Tibial artery (tissue), 4 donors: ENCODE measurements around the gene EXOSC6.
"Not testable (repeated sequence)": the region's sequence is repeated elsewhere in the genome, so short reads cannot be mapped to it uniquely, and the experiment has no call there.

Experiments used
- DNase-seq, 2 donors: peaks; one replicate each; pipeline ENCODE4 v3.0.0-alpha.2; 2019
- H3K27ac ChIP-seq, 2 donors: fragments of 200-600 bp; sonication (generic) in 1 of 2; 1 replicate in 1 of 2; 2 replicates in 1 of 2; pipeline ENCODE4 v1.5.1; 2018 to 2019; ENCODE audit warnings: mild to moderate bottlenecking in 1 of 2
- H3K27me3 ChIP-seq, 2 donors: fragments of 200-600 bp; sonication (generic) in 1 of 2; one replicate each; pipeline versions ENCODE4 v1.5.1 to v1.6.0; 2016 to 2019
- H3K36me3 ChIP-seq, 3 donors: fragments of 200-600 bp; sonication (generic) in 2 of 3; one replicate each; pipeline ENCODE4 v1.5.1; 2016 to 2019; ENCODE audit warnings: mild to moderate bottlenecking in 2 of 3
- H3K4me1 ChIP-seq, 4 donors: fragments of 200-600 bp; sonication (generic) in 2 of 4; 1 replicate in 3 of 4; 2 replicates in 1 of 4; pipeline ENCODE4 v1.5.1; 2016 to 2019
- H3K4me3 ChIP-seq, 2 donors: fragments of 200-600 bp; sonication (generic) in 1 of 2; 1 replicate in 1 of 2; 2 replicates in 1 of 2; pipeline ENCODE4 v1.5.1; 2018 to 2019; ENCODE audit warnings: mild to moderate bottlenecking in 2 of 2
- H3K9me3 ChIP-seq, 3 donors: fragments of 200-600 bp; sonication (generic) in 1 of 3; one replicate each; pipeline ENCODE4 v1.5.1; 2016 to 2019
- intact Hi-C: fragments of 100-400 bp; cut with DNase I; formaldehyde crosslinking; loops from one replicate; pipeline ENCODE4 v1.15.0; 2023; ENCODE audit warnings: low total_unique reads
- TF ChIP-seq, protein P1 (sequence below), 2 experiments: fragments of 200-600 bp in 1 of 2; fragments of 450-650 bp in 1 of 2; IDR thresholded peaks; one replicate each; pipeline ENCODE4 v1.5.1; 2017 to 2019; ENCODE audit warnings: antibody characterized with exemption in 2 of 2, mild to moderate bottlenecking in 1 of 2, moderate library complexity in 1 of 2

Gene EXOSC6

DNA sequence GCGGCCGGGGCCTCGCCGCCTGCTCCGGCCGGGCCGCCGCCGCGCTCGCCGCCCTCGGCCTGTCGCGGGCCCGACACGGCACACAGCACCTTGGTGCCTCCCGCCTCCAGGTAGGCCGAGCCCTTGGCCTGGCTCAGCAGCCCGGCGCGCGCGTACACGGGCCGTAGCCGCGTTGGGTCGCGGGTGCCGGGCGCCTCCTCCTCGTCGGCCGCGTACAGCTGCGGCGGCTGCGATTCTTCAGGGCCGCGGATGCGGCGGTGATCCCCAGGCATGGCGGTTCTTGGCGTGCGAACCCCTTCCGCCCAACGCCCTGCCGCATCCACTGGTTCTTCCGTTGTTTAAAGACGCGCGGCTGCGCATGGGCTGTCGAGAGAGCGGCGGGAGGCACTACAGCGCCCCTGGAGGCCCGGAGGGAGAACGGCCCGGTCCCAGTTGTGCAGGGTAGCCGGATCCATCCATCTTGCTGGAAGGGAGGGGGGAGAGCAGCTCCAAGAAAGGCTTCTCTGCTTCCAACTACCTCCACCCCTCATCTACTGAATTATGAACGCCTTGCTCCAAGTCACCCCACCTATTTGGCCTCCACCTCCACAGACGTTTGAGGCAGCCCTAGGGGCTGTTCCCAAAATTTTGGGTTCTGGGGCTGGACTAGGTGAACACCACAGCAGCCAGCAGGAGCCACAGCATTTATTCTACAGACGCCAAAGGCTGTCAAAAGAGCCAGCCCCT is at the start of gene EXOSC6:
Gene EXOSC6, minus strand, starts transcription at position 312 of the 726 bp plus-strand sequence. Its CDS starts 40 bp downstream, at position 272.
- TF ChIP-seq, protein P1, sequence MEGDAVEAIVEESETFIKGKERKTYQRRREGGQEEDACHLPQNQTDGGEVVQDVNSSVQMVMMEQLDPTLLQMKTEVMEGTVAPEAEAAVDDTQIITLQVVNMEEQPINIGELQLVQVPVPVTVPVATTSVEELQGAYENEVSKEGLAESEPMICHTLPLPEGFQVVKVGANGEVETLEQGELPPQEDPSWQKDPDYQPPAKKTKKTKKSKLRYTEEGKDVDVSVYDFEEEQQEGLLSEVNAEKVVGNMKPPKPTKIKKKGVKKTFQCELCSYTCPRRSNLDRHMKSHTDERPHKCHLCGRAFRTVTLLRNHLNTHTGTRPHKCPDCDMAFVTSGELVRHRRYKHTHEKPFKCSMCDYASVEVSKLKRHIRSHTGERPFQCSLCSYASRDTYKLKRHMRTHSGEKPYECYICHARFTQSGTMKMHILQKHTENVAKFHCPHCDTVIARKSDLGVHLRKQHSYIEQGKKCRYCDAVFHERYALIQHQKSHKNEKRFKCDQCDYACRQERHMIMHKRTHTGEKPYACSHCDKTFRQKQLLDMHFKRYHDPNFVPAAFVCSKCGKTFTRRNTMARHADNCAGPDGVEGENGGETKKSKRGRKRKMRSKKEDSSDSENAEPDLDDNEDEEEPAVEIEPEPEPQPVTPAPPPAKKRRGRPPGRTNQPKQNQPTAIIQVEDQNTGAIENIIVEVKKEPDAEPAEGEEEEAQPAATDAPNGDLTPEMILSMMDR (IDR thresholded peaks at IDR 0.05) = peak; percentile 95 to 98
- H3K27me3 ChIP-seq = no peaks in the 10 kb centered on the region
- H3K4me3 ChIP-seq = peak within 1 kb of the TSS; percentile 74 to 77
- no peaks in the 10 kb centered on the region for H3K9me3 ChIP-seq
- peak; percentile 92 to 93 for DNase-seq
- H3K4me1 ChIP-seq = peaks cover 0 to 22% (median 16%) of the 10 kb centered on the region in 4 donors
- peaks cover 39 to 50% (median 48%) of the 10 kb centered on the region in 3 donors for H3K36me3 ChIP-seq
- H3K27ac ChIP-seq = peak within 1 kb of the TSS; percentile 69 to 75
- intact Hi-C loops = no loop called here

DNA sequence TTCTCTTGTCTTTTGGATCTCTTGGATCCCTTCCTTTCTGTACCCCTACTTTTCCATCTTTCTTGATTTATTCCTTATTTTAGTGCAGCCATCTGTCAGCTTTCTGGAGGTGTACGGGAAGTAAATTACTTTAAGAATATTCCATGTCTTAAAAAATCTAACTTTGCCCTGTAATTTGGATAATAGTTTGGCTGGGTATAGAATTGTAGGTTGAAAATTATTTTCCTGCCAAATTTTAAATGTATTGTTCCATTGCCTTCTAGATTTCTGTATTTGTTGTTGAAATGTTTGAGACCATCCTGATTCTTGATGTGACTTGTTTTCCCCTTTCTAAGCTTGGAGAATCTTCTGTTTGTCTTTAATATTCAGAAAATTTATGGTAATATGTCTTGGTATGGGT is 49.4 kb upstream of the EXOSC6 start:
- H3K4me3 ChIP-seq = no peak overlapping the region
- TF ChIP-seq, protein P1 (IDR thresholded peaks at IDR 0.05) = no peak
- peaks cover 0 to 7% (median 0%) of the 10 kb centered on the region in 3 donors for H3K9me3 ChIP-seq
- no peaks in the 10 kb centered on the region for H3K27me3 ChIP-seq
- peaks cover 0 to 16% (median 8%) of the 10 kb centered on the region in 4 donors for H3K4me1 ChIP-seq
- intact Hi-C loops = loop anchor here (5.0 kb wide), 1 partner anchor 46 kb away; the partner anchor contains the start of gene DDX19A
- no peak for DNase-seq
- no peak overlapping the region for H3K27ac ChIP-seq
- H3K36me3 ChIP-seq = peaks cover 0 to 15% (median 0%) of the 10 kb centered on the region in 3 donors

DNA sequence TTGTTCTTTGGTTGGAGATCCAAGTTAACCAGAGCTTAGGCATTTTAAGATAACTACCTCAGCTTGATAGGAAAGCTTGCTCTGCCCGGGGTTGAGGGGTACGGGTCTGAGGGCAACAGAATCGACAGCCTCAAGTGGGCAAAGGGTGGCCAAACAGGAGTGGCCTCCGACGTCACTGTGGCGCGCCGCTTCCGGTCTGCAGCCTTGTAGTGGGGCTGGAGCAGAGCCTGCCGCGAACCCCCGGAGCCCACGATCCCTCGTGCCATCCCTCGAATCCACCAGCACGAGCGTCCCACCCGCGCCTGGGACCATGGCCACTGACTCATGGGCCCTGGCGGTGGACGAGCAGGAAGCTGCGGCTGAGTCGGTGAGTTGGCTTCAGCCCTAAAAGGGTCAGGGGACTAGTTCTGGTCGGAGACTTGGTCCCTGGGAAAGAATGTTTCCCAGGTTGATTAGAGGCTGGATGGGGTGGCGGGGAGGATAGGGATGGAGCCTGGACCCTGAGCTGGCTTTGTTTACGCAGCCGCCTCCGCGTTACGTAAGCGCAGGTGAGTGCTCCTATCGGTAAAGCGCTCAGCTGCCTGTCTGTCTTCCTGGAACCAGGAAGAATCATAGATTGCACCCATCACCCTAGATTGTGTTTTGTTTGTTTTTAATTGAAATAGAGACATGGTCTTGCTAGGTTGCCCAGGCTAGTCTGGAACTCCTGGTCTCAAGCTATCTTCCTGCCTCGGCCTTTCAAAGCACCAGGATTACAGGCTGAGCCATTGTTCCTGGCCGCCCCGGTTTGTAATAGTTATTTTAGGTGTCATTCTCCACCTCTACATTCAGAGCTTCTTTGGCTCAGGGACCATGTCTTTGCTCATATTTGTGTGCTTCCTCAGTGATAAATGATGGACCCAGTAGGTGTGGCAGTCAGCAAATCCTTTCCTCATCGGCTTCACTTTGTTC is 47.5 kb upstream of the EXOSC6 start, which contains the start of gene DDX19B:
Gene DDX19B, plus strand, starts transcription at position 199 of the 951 bp plus-strand sequence. Its CDS starts 112 bp downstream, at position 311.
- Histone ChIP-seq H3K9me3 (peaks cover 0 to 7% (median 0%) of the 10 kb centered on the region in 3 donors), H3K27ac (peak within 1 kb of the TSS; percentile 98 to 99), H3K4me3 (peak within 1 kb of the TSS; percentile 71 to 85), H3K27me3 (no peaks in the 10 kb centered on the region), H3K36me3 (peaks cover 0 to 15% (median 0%) of the 10 kb centered on the region in 3 donors), H3K4me1 (peaks cover 0 to 16% (median 8%) of the 10 kb centered on the region in 4 donors)
- DNase-seq = peak; percentile 79 to 87
- TF ChIP-seq, protein P1 (IDR thresholded peaks at IDR 0.05) = peak in 1 of 2 experiments; percentile 8
- intact Hi-C loops = no loop called here

DNA sequence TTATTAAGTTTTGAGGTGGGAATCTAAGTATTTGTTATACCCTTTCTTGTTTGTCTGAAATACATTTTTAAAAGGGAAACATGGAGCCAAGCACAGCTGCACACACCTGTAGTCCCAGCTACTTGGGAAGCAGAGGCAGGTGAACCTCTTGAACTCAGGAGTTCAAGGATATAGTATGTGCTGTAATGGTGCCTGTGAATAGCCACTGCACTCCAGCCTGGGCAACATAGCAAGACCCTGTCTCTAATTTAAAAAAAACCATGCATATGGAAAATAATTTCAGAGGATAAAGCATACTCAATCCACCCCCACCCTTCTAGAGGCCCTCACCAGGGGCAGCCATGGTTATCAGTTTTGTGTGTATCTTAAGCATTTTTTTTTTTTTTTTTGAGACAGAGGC is 43.9 kb upstream of the EXOSC6 start:
- Histone ChIP-seq H3K27ac (no peak overlapping the region), H3K27me3 (no peaks in the 10 kb centered on the region), H3K4me1 (peaks cover 0 to 16% (median 7%) of the 10 kb centered on the region in 4 donors), H3K36me3 (no peaks in the 10 kb centered on the region), H3K4me3 (no peak overlapping the region), H3K9me3 (peaks cover 0 to under 1% (median 0%) of the 10 kb centered on the region in 3 donors)
- intact Hi-C loops = no loop called here
- no peak for DNase-seq
- TF ChIP-seq, protein P1 (IDR thresholded peaks at IDR 0.05) = no peak

DNA sequence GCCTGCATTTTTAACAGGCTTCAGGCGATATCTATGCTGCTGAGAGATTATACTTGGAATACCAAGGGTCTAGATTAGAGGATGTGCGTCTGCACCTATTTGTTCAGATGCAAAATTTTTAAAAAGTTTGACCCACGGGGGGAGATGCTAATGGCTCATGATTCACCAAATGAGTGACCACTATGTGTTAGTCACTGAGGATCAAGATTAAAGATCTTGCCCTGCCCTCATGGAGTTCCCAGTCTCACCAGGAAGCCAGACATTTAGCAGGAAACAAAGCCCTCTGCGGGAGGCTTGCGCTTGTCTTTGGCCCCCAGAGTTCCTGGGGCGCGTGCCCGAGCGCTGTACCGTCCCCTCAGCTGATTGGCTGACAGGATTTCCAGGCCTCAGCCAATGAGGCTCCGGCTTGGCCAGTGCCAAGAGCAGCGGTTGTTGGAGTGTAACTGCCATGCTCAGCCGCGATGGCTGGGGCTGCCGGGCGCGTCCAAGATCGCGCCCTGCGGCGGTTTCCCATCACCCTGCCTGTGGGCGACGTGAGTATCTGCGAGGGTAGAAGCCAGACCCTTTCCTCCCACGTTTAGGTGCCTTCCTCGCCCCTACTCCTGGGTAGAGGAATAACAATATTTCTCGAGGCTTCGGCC is 42.8 kb upstream of the EXOSC6 start:
- Histone ChIP-seq H3K9me3 (no peaks in the 10 kb centered on the region), H3K27me3 (no peaks in the 10 kb centered on the region), H3K27ac (no peak overlapping the region), H3K4me1 (peaks cover 0 to 13% (median 8%) of the 10 kb centered on the region in 4 donors), H3K4me3 (no peak overlapping the region), H3K36me3 (no peaks in the 10 kb centered on the region)
- intact Hi-C loops = no loop called here
- DNase-seq = peak in 1 of 2 donors; percentile 61
- TF ChIP-seq, protein P1 (IDR thresholded peaks at IDR 0.05) = no peak

DNA sequence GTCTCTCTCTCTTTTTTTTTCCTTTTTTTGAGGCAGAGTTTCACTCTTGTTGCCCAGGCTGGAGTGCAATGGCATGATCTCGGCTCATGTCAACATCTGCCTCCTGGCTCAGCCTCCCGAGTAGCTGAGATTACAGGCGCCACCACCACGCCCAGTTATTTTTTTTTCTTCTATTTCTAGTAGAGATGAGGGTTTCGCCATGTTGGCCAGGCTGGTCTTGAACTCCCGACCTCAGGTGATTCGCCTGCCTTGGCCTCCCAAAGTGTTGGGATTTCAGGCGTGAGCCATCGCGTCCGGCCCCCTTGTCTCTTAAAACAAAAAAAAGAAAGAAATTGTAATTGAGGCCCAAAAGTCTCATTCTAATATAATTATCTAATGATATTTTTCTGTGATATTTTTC is 40.4 kb upstream of the EXOSC6 start:
- H3K4me3 ChIP-seq, intact Hi-C loops: not testable (repeated sequence)
- DNase-seq = peak in 1 of 2 donors; percentile 35

More for the DNA sequence above, 40.4 kb upstream of the EXOSC6 start:
- H3K27ac ChIP-seq, H3K36me3 ChIP-seq, H3K9me3 ChIP-seq, H3K27me3 ChIP-seq: not testable (repeated sequence)
- peaks cover 0 to 20% (median 8%) of the 10 kb centered on the region in 4 donors for H3K4me1 ChIP-seq
